IgD-negative memory B cell (primary cell): ENCODE results near the gene SF3B6. TPM values are rescaled to one million over a fixed set of nuclear protein-coding genes. Genes with fewer than 3 reads are reported as not detected.

Experiments
- H3K27ac Mint-ChIP-seq, 3 donors: one replicate each; pipeline ENCODE4 v1.8.0; 2020 to 2022; ENCODE audit warnings: mild to moderate bottlenecking in 3 of 3, mixed read lengths in 3 of 3, moderate library complexity in 1 of 3
- H3K27me3 Mint-ChIP-seq: one replicate; pipeline ENCODE4 v1.8.0; 2021; ENCODE audit warnings: mixed read lengths
- H3K36me3 Mint-ChIP-seq: one replicate; pipeline ENCODE4 v1.8.0; 2020; ENCODE audit warnings: mild to moderate bottlenecking, mixed read lengths
- H3K4me1 Mint-ChIP-seq, 3 donors: one replicate each; pipeline ENCODE4 v1.8.0; 2020 to 2022; ENCODE audit warnings: mixed read lengths in 3 of 3, mild to moderate bottlenecking in 1 of 3
- H3K4me3 Mint-ChIP-seq, 4 donors: one replicate each; pipeline ENCODE4 v1.8.0; 2020 to 2022; ENCODE audit warnings: mild to moderate bottlenecking in 4 of 4, mixed read lengths in 4 of 4, moderate library complexity in 3 of 4
- H3K9me3 Mint-ChIP-seq, 3 donors: one replicate each; pipeline ENCODE4 v1.8.0; 2020 to 2021; ENCODE audit warnings: mixed read lengths in 3 of 3, mild to moderate bottlenecking in 1 of 3
- polyA plus RNA-seq: library from polyadenylated mRNA; unstranded; fragments of 300-500 nt; fragmentation: Illumina TruSeq; gene quantifications from one replicate; pipeline ENCODE4 v1.2.3, GENCODE V29; 2021

The SF3B6 gene
- polyA plus RNA-seq, 1 donor from 2014 or later: 171 TPM

DNA sequence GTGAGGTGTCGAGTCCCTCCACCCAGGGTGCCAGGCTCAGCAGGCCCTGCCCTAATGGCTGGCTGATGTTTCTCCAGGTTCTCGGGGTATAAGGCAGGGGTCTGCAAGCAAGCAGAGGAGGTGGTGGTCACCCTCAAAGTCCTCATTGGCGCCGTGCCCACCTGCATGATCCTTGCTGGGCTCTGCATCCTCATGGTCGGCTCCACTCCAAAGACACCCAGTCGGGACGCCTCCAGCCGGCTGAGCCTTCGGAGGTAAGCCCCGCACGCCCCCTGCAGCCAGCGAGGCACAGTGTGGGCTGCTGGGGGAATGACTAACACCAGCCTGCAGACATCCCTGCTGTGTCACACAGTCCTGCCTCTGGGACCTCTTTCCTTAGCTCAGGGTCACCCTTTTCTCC lies 52.1 kb downstream of the SF3B6 start:
- Mint-ChIP-seq H3K9me3 (no peaks in the 10 kb centered on the region), H3K27me3 (no peaks in the 10 kb centered on the region), H3K27ac (no peak overlapping the region), H3K4me3 (no peak overlapping the region), H3K36me3 (peaks cover 13% of the 10 kb centered on the region), H3K4me1 (peaks cover 0 to 4% (median 2%) of the 10 kb centered on the region in 3 donors)

GRCh38 chr2:24022975-24023575 lies 53.1 kb downstream of the SF3B6 start:
- no peak overlapping the region for H3K27ac Mint-ChIP-seq
- no peaks in the 10 kb centered on the region for H3K4me1 Mint-ChIP-seq
- H3K4me3 Mint-ChIP-seq: no peak overlapping the region
- peaks cover 7% of the 10 kb centered on the region for H3K36me3 Mint-ChIP-seq
- no peaks in the 10 kb centered on the region for H3K27me3 Mint-ChIP-seq
- no peaks in the 10 kb centered on the region for H3K9me3 Mint-ChIP-seq

- H3K9me3 Mint-ChIP-seq: no peaks in the 10 kb centered on the region
- no peaks in the 10 kb centered on the region for H3K4me1 Mint-ChIP-seq
- no peak overlapping the region for H3K4me3 Mint-ChIP-seq
- H3K27ac Mint-ChIP-seq: peak overlapping the region in 1 of 3 donors; percentile 33
- peaks cover 7% of the 10 kb centered on the region for H3K36me3 Mint-ChIP-seq
- no peaks in the 10 kb centered on the region for H3K27me3 Mint-ChIP-seq
Observed at GRCh38 chr2:24022324-24022974, 53.7 kb downstream of the SF3B6 start.

DNA sequence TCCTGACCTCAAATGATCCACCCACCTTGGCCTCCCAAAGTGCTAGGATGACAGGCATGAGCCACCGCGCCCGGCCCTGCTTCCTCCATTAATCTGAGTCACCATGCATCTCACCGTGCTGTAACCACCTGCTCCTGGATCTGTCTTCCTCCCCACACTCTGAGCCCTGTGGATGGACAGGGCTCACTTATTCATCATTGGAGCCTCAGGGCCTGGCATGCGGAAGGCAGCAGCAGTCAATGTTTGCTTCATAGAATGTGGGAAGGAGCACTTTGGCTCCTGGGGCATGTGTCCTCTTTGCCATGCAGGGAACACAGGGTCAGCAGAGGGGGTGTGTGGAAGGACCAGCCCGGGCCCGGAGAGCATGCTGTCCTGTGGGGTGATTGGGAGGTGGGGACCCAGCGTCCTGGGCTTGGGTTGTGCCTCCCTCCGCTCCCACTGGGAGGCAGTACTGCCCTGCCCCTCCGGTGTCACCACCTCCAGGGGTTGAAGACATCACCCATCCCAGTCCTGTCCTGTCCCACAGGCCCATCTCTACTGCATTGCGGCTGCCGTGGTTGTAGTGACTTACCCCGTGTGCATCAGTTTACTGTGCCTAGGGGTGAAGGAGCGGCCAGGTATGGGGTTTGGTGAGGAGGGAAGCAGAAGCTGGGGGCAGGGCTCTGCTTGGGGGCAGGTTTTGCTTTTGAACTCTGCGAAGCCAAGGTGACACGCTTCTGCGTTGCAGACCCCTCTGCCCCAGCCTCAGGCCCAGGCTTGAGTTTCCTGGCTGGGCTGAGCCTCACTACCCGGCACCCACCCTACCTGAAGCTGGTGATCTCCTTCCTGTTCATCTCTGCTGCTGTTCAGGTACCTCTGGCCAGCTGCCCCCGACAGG lies 54.8 kb downstream of the SF3B6 start:
- peaks cover 7% of the 10 kb centered on the region for H3K36me3 Mint-ChIP-seq
- no peak overlapping the region for H3K4me3 Mint-ChIP-seq
- peak overlapping the region in 2 of 3 donors; percentile 6 to 63 for H3K27ac Mint-ChIP-seq
- no peaks in the 10 kb centered on the region for H3K4me1 Mint-ChIP-seq
- H3K27me3 Mint-ChIP-seq: no peaks in the 10 kb centered on the region
- H3K9me3 Mint-ChIP-seq: no peaks in the 10 kb centered on the region

DNA sequence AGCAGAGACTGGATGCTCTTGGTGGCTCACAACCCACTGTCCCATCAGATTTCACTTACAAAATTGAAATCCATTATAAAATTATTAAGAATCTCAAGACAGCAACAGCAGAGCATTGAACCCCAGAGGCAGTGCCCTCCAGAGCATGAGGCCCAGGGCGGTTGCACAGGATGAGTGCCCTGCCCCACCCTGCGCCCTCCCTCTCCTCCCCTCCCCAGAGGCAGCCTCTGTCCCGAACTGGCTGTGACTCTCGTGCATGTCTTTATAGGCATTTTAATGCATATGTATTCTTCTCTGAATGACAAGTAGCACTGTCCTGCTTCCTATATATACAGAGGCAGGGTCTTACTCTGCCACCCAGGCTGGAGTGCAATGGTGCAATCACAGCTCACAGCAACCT lies 55.9 kb downstream of the SF3B6 start:
- Mint-ChIP-seq H3K4me1 (no peaks in the 10 kb centered on the region), H3K4me3 (no peak overlapping the region), H3K27ac (no peak overlapping the region), H3K27me3 (no peaks in the 10 kb centered on the region), H3K36me3 (peaks cover 7% of the 10 kb centered on the region), H3K9me3 (no peaks in the 10 kb centered on the region)

- Mint-ChIP-seq H3K27me3 (no peaks in the 10 kb centered on the region), H3K36me3 (peaks cover 3% of the 10 kb centered on the region), H3K4me1 (no peaks in the 10 kb centered on the region), H3K9me3 (no peaks in the 10 kb centered on the region), H3K4me3 (no peak overlapping the region), H3K27ac (no peak overlapping the region)
Observed at GRCh38 chr2:24019729-24020128, 56.4 kb downstream of the SF3B6 start.

DNA sequence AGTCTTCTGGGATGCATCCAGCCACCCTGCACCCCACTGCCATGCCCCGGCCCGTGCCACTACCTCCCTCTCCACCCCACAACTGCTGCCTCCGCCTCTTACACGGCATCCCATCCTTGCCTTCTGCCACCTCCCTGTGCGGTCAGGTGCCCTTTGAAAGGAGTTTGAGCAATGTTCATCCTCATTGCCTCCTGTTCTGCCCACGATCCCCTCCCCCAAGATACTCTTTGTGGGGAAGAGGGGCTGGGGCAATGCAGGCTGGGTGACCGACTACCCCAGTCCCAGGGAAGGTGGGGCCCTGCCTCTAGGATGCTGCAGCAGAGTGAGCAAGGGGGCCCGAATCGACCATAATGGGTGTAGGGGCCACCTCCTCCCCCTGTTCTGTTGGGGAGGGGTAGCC lies 57.9 kb downstream of the SF3B6 start:
- no peak overlapping the region for H3K27ac Mint-ChIP-seq

DNA sequence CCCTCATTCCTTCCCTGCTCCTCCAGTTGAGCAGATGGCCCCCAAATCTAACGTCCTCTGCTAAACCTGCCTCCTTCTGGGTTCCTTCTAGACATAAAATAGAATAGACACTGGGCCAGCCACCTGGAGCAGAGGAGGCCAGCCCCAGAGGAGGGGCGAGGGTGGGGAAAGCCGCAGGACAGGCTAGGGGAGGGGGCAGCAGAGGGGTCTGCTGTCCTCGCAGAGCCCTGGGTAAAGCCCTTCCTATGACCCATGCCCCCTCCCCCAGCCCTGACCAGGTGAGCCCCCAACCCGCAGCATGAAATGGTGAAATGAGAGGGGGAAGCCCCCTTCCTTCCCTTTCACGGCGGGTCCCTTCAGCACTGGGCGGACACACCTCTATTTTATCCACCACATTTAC lies 58.4 kb downstream of the SF3B6 start:
- no peak overlapping the region for H3K4me3 Mint-ChIP-seq
- no peak overlapping the region for H3K27ac Mint-ChIP-seq
- no peaks in the 10 kb centered on the region for H3K36me3 Mint-ChIP-seq
- no peaks in the 10 kb centered on the region for H3K27me3 Mint-ChIP-seq
- H3K4me1 Mint-ChIP-seq: no peaks in the 10 kb centered on the region
- H3K9me3 Mint-ChIP-seq: no peaks in the 10 kb centered on the region

More for the DNA sequence above, 57.9 kb downstream of the SF3B6 start:
- Mint-ChIP-seq H3K4me1 (no peaks in the 10 kb centered on the region), H3K4me3 (no peak overlapping the region), H3K36me3 (no peaks in the 10 kb centered on the region), H3K27me3 (no peaks in the 10 kb centered on the region), H3K9me3 (no peaks in the 10 kb centered on the region)

Other genes starting within 250 kb of the SF3B6 start
- 12.4 TPM for gene ATAD2B, start 149.2 kb downstream of the SF3B6 start, polyA plus RNA-seq
- 16.6 TPM for gene UBXN2A, start 135.9 kb downstream of the SF3B6 start, polyA plus RNA-seq
- gene MFSD2B, start 66.2 kb downstream of the SF3B6 start, polyA plus RNA-seq: not detected
- 5.8 TPM for gene WDCP, start 28.9 kb downstream of the SF3B6 start, polyA plus RNA-seq
- 3.9 TPM for gene FKBP1B, start 26.6 kb downstream of the SF3B6 start, polyA plus RNA-seq
- 4.1 TPM for gene TP53I3, start 8.5 kb upstream of the SF3B6 start, polyA plus RNA-seq
- not detected for gene PFN4, start 47.0 kb upstream of the SF3B6 start, polyA plus RNA-seq
- 12.1 TPM for gene FAM228B, start 47.1 kb upstream of the SF3B6 start, polyA plus RNA-seq
- gene FAM228A, start 98.7 kb upstream of the SF3B6 start, polyA plus RNA-seq: not detected